GM12892 (cell line): ENCODE results near the gene ZFYVE27.

Experiments
- POLR2A ChIP-seq: IDR thresholded peaks from 2 replicates; pipeline ENCODE4 v1.6.1; 2011; ENCODE audit warnings: low read depth, low read length, control low read depth
- TAF1 ChIP-seq: IDR thresholded peaks from 2 replicates; pipeline ENCODE4 v1.6.1; 2011; ENCODE audit warnings: low read depth, mild to moderate bottlenecking, control low read depth, low read length, borderline replicate concordance

GRCh38 chr10:97744405-97745035, 7.6 kb downstream of the ZFYVE27 start:
- TF ChIP-seq POLR2A (no peak), TAF1 (no peak)
